Measurements from ENCODE around the gene KIF5C. TPM values are rescaled to one million over a fixed set of nuclear protein-coding genes. Genes with fewer than 3 reads are reported as not detected.

The KIF5C gene
- total RNA-seq, 1 experiment from 2014 or later: 10.7 TPM

- in situ Hi-C loops (cut with HindIII; ENCODE audit: low sequenced_read_pairs): no loop called here
- peak; percentile 24 for DNase-seq (ENCODE audit: low spot score)
Measured at GRCh38 chr2:148952621-148953020, 77.6 kb downstream of the KIF5C start.

- peak; percentile 32 for DNase-seq (ENCODE audit: low spot score)
- in situ Hi-C loops (cut with HindIII; ENCODE audit: low sequenced_read_pairs): no loop called here
Measured at GRCh38 chr2:148953426-148953825, 78.4 kb downstream of the KIF5C start.

GRCh38 chr2:148954536-148954935 is 79.5 kb downstream of the KIF5C start:
- in situ Hi-C loops (cut with HindIII; ENCODE audit: low sequenced_read_pairs): no loop called here
- DNase-seq (ENCODE audit: low spot score): peak; percentile 25

- peak; percentile 48 for DNase-seq (ENCODE audit: low spot score)
- in situ Hi-C loops (cut with HindIII; ENCODE audit: low sequenced_read_pairs): no loop called here
Measured at GRCh38 chr2:148955798-148956197, 80.8 kb downstream of the KIF5C start.

- peak; percentile 95 for DNase-seq (ENCODE audit: low spot score)
- in situ Hi-C loops (cut with HindIII; ENCODE audit: low sequenced_read_pairs): no loop called here
Measured at GRCh38 chr2:148957023-148957422, 82.0 kb downstream of the KIF5C start.

GRCh38 chr2:148959745-148960144 is 84.7 kb downstream of the KIF5C start:
- in situ Hi-C loops (cut with HindIII; ENCODE audit: low sequenced_read_pairs): no loop called here
- DNase-seq (ENCODE audit: low spot score): peak; percentile 30

- peak; percentile 28 for DNase-seq (ENCODE audit: low spot score)
- in situ Hi-C loops (cut with HindIII; ENCODE audit: low sequenced_read_pairs): no loop called here
Measured at GRCh38 chr2:148960483-148960882, 85.5 kb downstream of the KIF5C start.

GRCh38 chr2:148963461-148963860 is 88.4 kb downstream of the KIF5C start:
- peak; percentile 94 for DNase-seq (ENCODE audit: low spot score)
- in situ Hi-C loops (cut with HindIII; ENCODE audit: low sequenced_read_pairs): no loop called here

GRCh38 chr2:148965623-148966437 is 90.8 kb downstream of the KIF5C start:
- peak; percentile 36 for DNase-seq (ENCODE audit: low spot score)
- in situ Hi-C loops (cut with HindIII; ENCODE audit: low sequenced_read_pairs): no loop called here

- DNase-seq (ENCODE audit: low spot score): peak; percentile 52
- in situ Hi-C loops (cut with HindIII; ENCODE audit: low sequenced_read_pairs): no loop called here
Measured at GRCh38 chr2:148966438-148966758, 91.4 kb downstream of the KIF5C start.

GRCh38 chr2:148967056-148967455 is 92.0 kb downstream of the KIF5C start:
- in situ Hi-C loops (cut with HindIII; ENCODE audit: low sequenced_read_pairs): no loop called here

GRCh38 chr2:148967578-148967977 is 92.6 kb downstream of the KIF5C start:
- peak; percentile 72 for DNase-seq (ENCODE audit: low spot score)
- in situ Hi-C loops (cut with HindIII; ENCODE audit: low sequenced_read_pairs): no loop called here

More at GRCh38 chr2:148967056-148967455, 92.0 kb downstream of the KIF5C start:
- DNase-seq (ENCODE audit: low spot score): peak; percentile 51

- peak; percentile 52 for DNase-seq (ENCODE audit: low spot score)
- in situ Hi-C loops (cut with HindIII; ENCODE audit: low sequenced_read_pairs): no loop called here
Measured at GRCh38 chr2:148968301-148968700, 93.3 kb downstream of the KIF5C start.

- in situ Hi-C loops (cut with HindIII; ENCODE audit: low sequenced_read_pairs): no loop called here
- peak; percentile 78 for DNase-seq (ENCODE audit: low spot score)
Measured at GRCh38 chr2:148968776-148969319, 93.8 kb downstream of the KIF5C start.

- in situ Hi-C loops (cut with HindIII; ENCODE audit: low sequenced_read_pairs): no loop called here
- DNase-seq (ENCODE audit: low spot score): no peak
Measured at GRCh38 chr2:148969659-148970061, 94.6 kb downstream of the KIF5C start.

GRCh38 chr2:148970385-148970784 is 95.4 kb downstream of the KIF5C start:
- peak; percentile 66 for DNase-seq (ENCODE audit: low spot score)
- in situ Hi-C loops (cut with HindIII; ENCODE audit: low sequenced_read_pairs): no loop called here

GRCh38 chr2:148971547-148971946 is 96.5 kb downstream of the KIF5C start:
- in situ Hi-C loops (cut with HindIII; ENCODE audit: low sequenced_read_pairs): no loop called here
- no peak for DNase-seq (ENCODE audit: low spot score)

GRCh38 chr2:148974095-148974494 is 99.1 kb downstream of the KIF5C start:
- in situ Hi-C loops (cut with HindIII; ENCODE audit: low sequenced_read_pairs): no loop called here
- no peak for DNase-seq (ENCODE audit: low spot score)

- DNase-seq (ENCODE audit: low spot score): peak; percentile 94
- in situ Hi-C loops (cut with HindIII; ENCODE audit: low sequenced_read_pairs): no loop called here
Measured at GRCh38 chr2:148978026-148978685, 103.1 kb downstream of the KIF5C start.

- in situ Hi-C loops (cut with HindIII; ENCODE audit: low sequenced_read_pairs): no loop called here
- DNase-seq (ENCODE audit: low spot score): no peak
Measured at GRCh38 chr2:148978706-148979105, 103.7 kb downstream of the KIF5C start.

All from G401 (cell line).